Suprapubic skin (tissue), 4 donors: ENCODE data around the gene MDFIC.

ENCODE experiments used
- CTCF ChIP-seq, 2 donors: fragments of 200-600 bp in 1 of 2; fragments of 450-650 bp in 1 of 2; sonication (generic) in 1 of 2; IDR thresholded peaks; one replicate each; pipeline ENCODE4 v1.5.1; 2016 to 2019; ENCODE audit warnings: antibody characterized with exemption in 2 of 2, mild to moderate bottlenecking in 1 of 2, moderate library complexity in 1 of 2
- EP300 ChIP-seq: sonication (generic); formaldehyde crosslinking; IDR thresholded peaks from one replicate; pipeline ENCODE4 v1.6.1; 2017; ENCODE audit warnings: antibody characterized with exemption
- POLR2A ChIP-seq, 2 donors: fragments of 450-650 bp; IDR thresholded peaks; one replicate each; pipeline ENCODE4 v1.6.1; 2017; ENCODE audit warnings: antibody characterized with exemption in 2 of 2, mild to moderate bottlenecking in 2 of 2, moderate library complexity in 2 of 2
- POLR2AphosphoS5 ChIP-seq, 3 donors: sonication (generic); formaldehyde crosslinking; IDR thresholded peaks; one replicate each; pipeline ENCODE4 v1.6.1; 2017; ENCODE audit warnings: antibody characterized with exemption in 3 of 3

- no peak for TF ChIP-seq CTCF (IDR thresholded peaks at IDR 0.05)
- TF ChIP-seq POLR2A (IDR thresholded peaks at IDR 0.05) = no peak
- no peak for TF ChIP-seq EP300
- no peak for TF ChIP-seq POLR2AphosphoS5 (IDR thresholded peaks at IDR 0.05)
Observed at GRCh38 chr7:114879554-114879953, 42.3 kb upstream of the MDFIC start.
